GM21390 (cell line): ENCODE results near the gene PATZ1.

Experiments used
- ATAC-seq: cut with Tn5 transposase; IDR thresholded peaks from one replicate; pipeline ENCODE4 v1.9.1; 2021; ENCODE audit not compliant: unreplicated experiment

Gene PATZ1

DNA sequence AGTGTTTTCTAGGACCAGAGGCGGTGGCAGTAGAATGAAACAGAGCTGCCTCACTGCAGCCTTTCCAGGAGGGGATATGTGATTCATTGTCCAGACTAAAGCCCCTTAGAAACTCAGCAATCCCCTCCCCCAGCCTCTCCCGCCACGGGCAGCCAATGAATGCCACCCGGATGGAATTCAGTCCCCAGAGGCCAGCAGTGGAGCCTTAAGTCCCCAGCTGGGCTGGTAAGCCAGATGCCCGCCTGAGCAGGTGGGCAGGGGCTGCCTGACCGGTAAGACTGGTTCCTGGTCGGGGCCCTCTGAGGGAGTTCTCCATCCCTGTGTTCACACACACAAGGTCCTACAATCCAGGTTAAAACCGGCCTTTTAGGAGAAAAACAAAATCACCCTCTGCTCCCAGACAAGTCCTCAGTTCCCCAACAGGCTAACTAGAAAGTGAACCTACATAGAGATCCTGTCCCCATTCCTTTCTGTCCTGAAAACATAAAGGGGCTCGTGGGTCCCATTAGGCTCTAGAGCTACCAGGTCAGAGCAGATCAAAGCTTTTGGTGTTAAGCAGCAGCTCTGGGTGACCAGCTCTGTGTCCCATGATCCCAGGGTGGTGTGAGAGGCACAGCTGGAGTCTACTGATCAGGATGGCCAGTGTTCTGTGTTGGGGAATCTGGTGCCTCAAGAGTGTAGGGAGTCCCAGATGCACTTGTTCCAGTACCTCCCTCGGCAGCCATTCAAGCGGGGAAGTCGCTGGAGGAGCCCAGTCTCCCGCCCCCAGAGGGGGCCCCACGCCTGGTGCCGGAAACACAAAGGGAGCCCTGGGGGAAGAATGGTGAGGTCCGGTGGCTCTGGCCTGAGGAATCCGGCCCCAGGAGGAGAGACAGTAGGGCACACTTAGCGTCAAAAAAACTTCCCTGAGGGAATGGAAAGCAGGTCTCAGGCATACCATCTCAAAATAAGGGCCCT, 2.6 kb downstream of the PATZ1 start:
- no peak for ATAC-seq

DNA sequence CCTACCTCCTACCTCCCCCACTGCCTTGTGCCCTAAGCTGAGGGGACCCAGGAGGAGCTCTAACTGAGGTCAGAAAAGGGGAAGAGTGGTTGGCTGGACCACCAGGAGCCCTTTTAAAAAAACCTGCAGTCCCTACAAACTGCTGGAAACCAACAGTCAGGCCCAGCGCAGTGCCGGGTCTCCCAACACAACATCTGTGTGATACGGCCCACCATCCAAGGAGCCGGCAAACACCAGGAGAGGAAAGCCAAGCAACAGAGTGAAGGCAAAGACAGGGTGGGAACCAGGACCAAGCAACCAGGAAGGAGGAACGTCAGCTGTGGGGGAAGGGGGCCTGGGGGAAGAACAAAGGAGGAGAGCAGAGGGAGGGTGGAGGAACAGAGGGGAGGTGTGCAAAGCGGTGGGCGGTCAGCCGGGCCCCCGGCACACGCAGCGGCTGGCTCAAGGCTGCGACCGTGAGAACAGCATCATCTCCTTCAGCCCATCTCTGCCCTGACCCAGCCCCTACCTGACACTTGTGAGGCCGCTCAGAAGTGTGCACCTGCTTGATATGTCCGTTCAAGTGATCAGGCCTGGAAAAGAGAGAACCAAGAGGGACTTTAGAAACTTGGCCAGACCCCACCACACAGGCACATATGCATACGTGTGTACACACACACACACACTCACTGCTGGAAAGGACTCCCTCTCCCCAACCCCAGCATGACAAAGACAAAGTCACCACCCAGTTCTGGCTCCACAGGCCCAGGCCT, 3.6 kb downstream of the PATZ1 start:
- no peak for ATAC-seq

DNA sequence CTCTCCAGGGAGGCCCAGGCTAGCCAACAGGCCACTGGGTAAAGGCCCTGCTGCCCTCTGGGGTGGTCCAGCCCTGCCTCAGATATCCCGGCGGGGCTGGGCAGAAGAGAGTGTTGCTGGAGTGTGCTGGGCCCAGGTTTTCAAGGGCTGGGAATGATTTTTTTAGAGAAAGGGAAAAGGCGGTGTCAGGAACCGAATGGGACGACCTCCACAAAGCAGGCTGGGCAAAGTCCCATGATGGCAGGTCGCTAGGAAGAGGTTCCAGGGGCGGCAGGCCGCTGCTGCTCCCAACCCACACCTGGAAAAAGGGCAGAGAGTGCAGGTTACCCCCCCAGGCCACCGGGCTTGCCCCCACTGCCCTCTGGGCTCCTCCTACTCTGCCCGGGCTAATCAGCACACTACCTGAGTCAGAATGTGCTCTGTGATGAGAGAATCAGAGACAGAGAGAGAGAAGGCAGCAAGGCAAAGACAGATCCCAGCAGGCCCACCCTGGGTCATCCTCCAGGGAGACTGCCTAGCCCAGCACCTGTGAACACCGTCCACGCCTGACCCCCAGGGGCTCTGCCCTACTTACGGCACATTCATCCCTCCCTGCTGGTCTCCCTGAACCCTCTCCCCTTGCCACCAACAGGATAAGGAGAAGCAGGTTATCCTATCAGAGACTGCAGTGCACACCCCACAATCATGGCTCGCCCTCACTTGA, 4.6 kb downstream of the PATZ1 start:
- ATAC-seq = no peak

GRCh38 chr22:31340765-31341247, 5.3 kb downstream of the PATZ1 start:
- ATAC-seq = no peak

GRCh38 chr22:31340360-31340759, 5.8 kb downstream of the PATZ1 start:
- ATAC-seq = no peak

- ATAC-seq = no peak
Observed at GRCh38 chr22:31339148-31339832, 6.9 kb downstream of the PATZ1 start.

GRCh38 chr22:31337178-31337577, 9.0 kb downstream of the PATZ1 start:
- no peak for ATAC-seq

DNA sequence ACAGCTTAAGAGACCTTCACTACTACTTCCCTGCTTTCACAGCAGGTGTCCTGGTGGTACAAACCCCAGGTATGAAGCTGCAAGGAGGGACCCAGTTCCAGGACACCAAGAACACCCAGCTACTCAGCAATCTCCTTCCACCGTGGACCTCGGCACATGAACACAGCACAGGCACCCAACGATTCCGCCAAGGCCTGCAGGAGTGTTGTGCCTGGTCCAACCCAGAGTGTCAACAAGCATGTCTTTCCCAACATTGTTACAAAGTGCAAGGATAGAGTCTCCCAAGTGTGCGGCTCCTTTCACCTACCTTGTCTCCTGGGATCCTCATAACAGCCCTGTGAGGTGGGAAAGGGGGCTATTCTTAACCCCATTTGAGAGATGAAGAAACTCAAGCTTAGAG, 11.8 kb downstream of the PATZ1 start:
- no peak for ATAC-seq

DNA sequence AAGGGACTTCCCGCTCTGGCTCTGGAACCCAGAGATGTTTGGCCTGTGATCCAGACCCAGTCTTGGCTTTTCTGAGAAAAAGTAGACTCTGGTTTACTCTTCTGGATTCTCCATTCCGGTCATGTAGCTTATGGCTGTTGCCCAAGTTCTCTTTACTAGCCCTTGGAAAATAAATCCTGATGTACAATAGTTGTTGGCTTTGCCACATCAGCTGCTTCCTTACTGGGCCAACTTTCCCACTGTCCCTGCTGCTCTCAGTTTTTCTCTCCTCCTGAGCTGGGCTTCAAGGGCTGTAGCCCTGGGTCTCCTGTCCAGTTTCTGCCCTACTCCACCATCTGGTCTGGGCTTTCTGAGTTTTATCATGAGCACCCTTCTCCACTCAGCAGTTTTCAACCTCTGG, 12.5 kb downstream of the PATZ1 start:
- ATAC-seq = no peak

DNA sequence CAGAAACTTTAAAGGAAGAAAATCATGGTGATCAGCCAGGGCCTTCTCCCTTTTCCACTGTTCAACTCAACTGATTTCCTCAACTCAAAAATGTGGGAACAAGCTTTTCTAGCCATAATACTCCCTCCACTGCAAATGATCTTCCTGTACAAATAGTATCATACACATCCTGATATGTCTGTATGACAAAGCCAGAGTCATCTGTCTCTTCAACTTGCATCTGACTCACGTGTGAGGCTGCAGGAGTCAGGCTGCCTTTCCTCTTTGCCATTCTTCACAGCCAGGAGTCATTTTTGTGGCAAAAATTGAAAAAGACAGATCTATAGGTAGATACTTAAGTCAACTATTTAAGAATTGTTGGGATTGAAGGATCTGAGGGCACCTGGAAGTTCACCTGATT, 13.3 kb downstream of the PATZ1 start:
- ATAC-seq = no peak

GRCh38 chr22:31332010-31332409, 14.1 kb downstream of the PATZ1 start:
- no peak for ATAC-seq

DNA sequence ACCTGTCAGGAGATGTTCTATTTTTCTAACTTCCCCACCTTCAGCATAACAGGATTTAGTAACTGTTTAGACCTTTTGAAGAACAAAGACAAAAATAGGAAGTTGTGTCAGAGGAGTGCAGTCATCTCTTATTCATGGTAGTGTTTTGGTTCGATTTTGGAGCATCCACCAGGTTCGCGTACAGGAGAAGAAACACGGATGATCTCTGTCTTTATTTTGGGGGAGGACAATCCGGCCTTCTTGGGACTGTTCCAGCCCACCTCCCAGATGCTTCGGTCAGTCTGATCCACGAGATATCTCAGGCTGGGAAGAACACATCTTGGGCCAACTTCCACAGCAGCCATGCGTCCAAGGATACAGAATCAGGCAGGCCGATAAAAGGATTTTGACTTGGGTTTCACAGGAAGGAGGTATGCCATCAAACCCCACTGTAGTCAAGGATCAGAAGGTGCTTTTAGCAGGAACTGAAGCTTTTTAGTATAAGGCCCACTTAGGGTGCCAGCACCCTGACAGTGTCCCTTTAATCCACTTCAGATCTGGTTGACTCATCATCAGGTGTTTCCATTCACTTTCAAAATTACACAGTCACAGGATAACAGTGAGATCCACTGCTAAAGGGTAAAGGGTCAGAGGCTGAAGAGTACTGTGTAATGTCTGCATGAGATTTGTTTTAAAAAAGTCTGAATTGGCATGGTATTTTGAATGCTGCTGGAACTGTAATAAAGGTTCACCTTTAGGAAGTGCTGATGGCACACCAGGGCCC, 16.5 kb downstream of the PATZ1 start:
- ATAC-seq = no peak

DNA sequence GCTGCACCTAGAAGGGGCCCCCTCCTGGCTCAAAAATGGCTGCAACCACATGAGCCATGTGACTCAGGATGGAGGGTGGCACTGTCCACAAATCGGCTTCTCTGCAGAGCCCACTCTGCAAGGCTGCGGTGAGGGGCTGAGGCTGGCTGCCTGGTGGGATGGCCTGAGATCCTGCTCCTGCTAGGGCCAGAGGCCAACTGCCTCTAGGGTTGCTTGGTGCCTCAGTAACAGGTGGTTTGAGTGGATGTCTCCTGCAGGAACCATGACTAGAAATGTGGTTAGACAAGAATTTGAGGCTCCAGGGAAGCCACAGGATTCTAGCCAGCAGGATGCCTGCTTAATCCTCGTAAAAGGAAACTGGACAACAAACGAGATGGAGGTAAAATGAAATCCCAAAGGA, 17.1 kb downstream of the PATZ1 start:
- ATAC-seq = no peak

DNA sequence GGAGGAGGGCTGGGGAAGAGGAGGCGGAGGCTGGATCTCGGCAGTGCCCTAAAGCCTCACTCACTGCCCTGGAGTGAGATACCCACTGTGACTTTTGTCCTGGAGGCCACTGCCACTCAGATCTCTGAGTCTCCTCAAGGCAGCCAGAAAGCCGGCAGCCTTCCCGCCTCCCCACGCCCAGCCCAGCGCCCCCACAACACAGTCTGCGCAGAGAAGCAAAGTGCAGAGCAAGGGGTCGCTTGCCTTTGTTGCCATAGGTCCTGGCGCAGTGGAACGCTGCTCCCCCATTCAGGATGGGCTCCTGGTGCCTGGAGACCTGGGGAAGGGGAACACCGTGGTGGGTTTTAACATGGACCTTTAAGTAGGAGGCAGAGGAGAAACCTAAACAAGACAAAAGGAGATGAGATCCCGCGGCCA, 17.6 kb downstream of the PATZ1 start:
- ATAC-seq = no peak

GRCh38 chr22:31327806-31328543, 18.2 kb downstream of the PATZ1 start:
- no peak for ATAC-seq

GRCh38 chr22:31326877-31327276, 19.3 kb downstream of the PATZ1 start:
- no peak for ATAC-seq

DNA sequence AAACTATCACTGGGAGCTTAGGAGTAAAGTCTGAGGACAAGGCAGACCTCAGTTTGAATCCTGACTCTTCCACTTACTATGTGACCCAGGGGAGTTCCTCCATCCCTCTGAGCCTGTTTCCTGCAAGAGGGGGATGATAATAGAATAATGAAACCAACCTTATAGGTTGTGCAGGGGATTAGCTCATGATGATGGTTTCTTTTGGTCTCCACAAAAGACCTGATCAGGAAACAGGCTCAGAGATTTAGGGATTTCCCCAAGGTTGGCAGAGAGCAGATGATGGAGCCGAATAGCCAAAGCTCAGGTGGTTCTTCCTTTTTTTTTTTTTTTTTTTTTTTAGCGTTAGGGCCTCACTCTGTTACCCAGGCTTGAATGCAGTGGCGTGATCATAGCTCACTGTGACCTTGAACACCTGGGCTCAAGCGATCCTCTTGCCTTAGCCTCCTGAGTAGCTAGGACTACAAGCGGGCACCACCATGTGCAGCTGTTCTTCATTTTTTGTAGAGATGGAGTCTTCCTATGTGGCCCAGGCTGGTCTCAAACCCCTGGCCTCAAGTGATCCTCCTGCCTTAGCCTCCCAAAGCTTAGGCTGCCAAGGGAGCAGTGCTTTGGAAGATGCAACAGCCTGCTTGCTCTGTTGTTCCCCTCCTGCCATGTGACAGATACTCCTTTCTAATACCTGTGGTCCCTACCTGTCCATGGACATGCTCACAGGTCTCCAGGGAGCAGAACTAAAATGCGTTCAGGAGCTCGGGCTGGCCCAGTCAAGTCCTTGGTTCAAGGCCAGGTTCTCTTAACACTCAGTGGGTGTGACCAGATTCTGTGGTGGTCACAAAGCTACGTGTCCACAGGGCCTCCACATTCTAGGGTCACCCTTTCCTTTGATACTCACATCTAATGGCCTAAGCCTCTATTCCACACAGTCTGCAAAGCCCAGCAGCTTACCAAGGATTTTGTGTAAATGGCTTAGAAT, 22.3 kb downstream of the PATZ1 start:
- ATAC-seq = no peak

GRCh38 chr22:31321421-31321820, 24.7 kb downstream of the PATZ1 start:
- ATAC-seq = no peak
